Astrocyte (in vitro differentiated cells and primary cell): ENCODE measurements around the gene TEAD4. TPM values are rescaled to one million over a fixed set of nuclear protein-coding genes. Genes with fewer than 3 reads are reported as not detected.
A peak's percentile ranks its signal among the peaks of the same experiment; 100 is the strongest.
"Not testable (repeated sequence)": the region's sequence is repeated elsewhere in the genome, so short reads cannot be mapped to it uniquely, and the experiment has no call there.

Experiments
- DNase-seq: peaks from one replicate; pipeline ENCODE4 v3.0.0-alpha.2; 2010; ENCODE audit warnings: low read depth
- FAIRE-seq: peaks from 2 replicates; lab custom pipeline; 2011; peaks lifted over from hg19 to GRCh38; lab: Jason Lieb, UNC
- H2AFZ ChIP-seq: 2 replicates; pipeline ENCODE4 v1.6.0; 2012; ENCODE audit warnings: low read depth, low read length, inconsistent platforms
- H3K27ac ChIP-seq: 2 replicates; pipeline ENCODE4 v1.5.1; 2011; ENCODE audit warnings: low read depth, low read length, inconsistent platforms
- H3K27me3 ChIP-seq: 2 replicates; pipeline ENCODE4 v1.6.0; 2011; ENCODE audit warnings: low read length, inconsistent platforms; ENCODE audit not compliant: insufficient read depth
- H3K36me3 ChIP-seq: 2 replicates; pipeline ENCODE4 v1.5.1; 2011; ENCODE audit warnings: low read length, inconsistent platforms; ENCODE audit not compliant: insufficient read depth
- H3K4me1 ChIP-seq: 2 replicates; pipeline ENCODE4 v1.5.1; 2011; ENCODE audit warnings: low read length, inconsistent platforms; ENCODE audit not compliant: insufficient read depth
- H3K4me2 ChIP-seq: 2 replicates; pipeline ENCODE4 v1.6.0; 2012; ENCODE audit warnings: low read length, inconsistent platforms
- H3K4me3 ChIP-seq: 2 replicates; pipeline ENCODE4 v1.5.1; 2011; ENCODE audit warnings: low read depth, mild to moderate bottlenecking, low read length, inconsistent platforms; ENCODE audit not compliant: insufficient read depth
- H3K79me2 ChIP-seq: 2 replicates; pipeline ENCODE4 v1.6.0; 2012; ENCODE audit warnings: mild to moderate bottlenecking, low read length, inconsistent platforms; ENCODE audit not compliant: insufficient read depth
- H3K9ac ChIP-seq: 2 replicates; pipeline ENCODE4 v1.6.0; 2012; ENCODE audit warnings: mild to moderate bottlenecking, low read length, inconsistent platforms
- H3K9me3 ChIP-seq: 2 replicates; pipeline ENCODE4 v1.5.1; 2012; ENCODE audit warnings: low read depth, mild to moderate bottlenecking, low read length, inconsistent platforms; ENCODE audit not compliant: insufficient read depth
- H4K20me1 ChIP-seq: 2 replicates; pipeline ENCODE4 v1.6.0; 2012; ENCODE audit warnings: low read length, inconsistent platforms; ENCODE audit not compliant: insufficient read depth
- H3K27ac Mint-ChIP-seq: one replicate; pipeline ENCODE4 v1.8.0; 2021; ENCODE audit warnings: mild to moderate bottlenecking, mixed read lengths; ENCODE audit not compliant: unreplicated experiment
- H3K27me3 Mint-ChIP-seq: one replicate; pipeline ENCODE4 v1.8.0; 2021; ENCODE audit warnings: low read depth, mixed read lengths; ENCODE audit not compliant: unreplicated experiment
- H3K36me3 Mint-ChIP-seq: one replicate; pipeline ENCODE4 v1.8.0; 2021; ENCODE audit warnings: low read depth, mixed read lengths; ENCODE audit not compliant: unreplicated experiment
- H3K4me1 Mint-ChIP-seq: one replicate; pipeline ENCODE4 v1.8.0; 2021; ENCODE audit warnings: low read depth, mixed read lengths; ENCODE audit not compliant: unreplicated experiment
- H3K4me3 Mint-ChIP-seq: one replicate; pipeline ENCODE4 v1.8.0; 2021; ENCODE audit warnings: mild to moderate bottlenecking, moderate library complexity, mixed read lengths; ENCODE audit not compliant: unreplicated experiment
- H3K9me3 Mint-ChIP-seq: one replicate; pipeline ENCODE4 v1.8.0; 2021; ENCODE audit warnings: mild to moderate bottlenecking, mixed read lengths; ENCODE audit not compliant: unreplicated experiment
- CTCF ChIP-seq: IDR thresholded peaks from 2 replicates; pipeline ENCODE4 v1.5.1; 2011; ENCODE audit warnings: low read depth, mild to moderate bottlenecking, inconsistent platforms, low read length, moderate library complexity; ENCODE audit not compliant: insufficient read depth
- EZH2 ChIP-seq: IDR thresholded peaks from 2 replicates; pipeline ENCODE4 v1.6.1; 2012; ENCODE audit warnings: mild to moderate bottlenecking, low read length, inconsistent platforms; ENCODE audit not compliant: insufficient read depth
- total RNA-seq: library from RNA; stranded (reverse); gene quantifications from 2 replicates; pipeline ENCODE4 v1.2.1, GENCODE V29; 2021

Gene TEAD4
- total RNA-seq, 1 donor from 2014 or later, result 19.1 TPM

- H2AFZ ChIP-seq, result peak overlapping the region; percentile 4
- H3K36me3 Mint-ChIP-seq, result peaks cover 2% of the 10 kb centered on the region
- DNase-seq (no peak), FAIRE-seq (no peak)
- H3K4me3 Mint-ChIP-seq, result no peak overlapping the region
- peaks cover 7% of the 10 kb centered on the region for H3K4me1 Mint-ChIP-seq
- no peak overlapping the region for H3K9ac ChIP-seq
- H3K27me3 ChIP-seq, result peaks cover 9% of the 10 kb centered on the region
- no peaks in the 10 kb centered on the region for H4K20me1 ChIP-seq
- no peaks in the 10 kb centered on the region for H3K9me3 ChIP-seq
- H3K9me3 Mint-ChIP-seq, result peaks cover 8% of the 10 kb centered on the region
- peaks cover 7% of the 10 kb centered on the region for H3K27me3 Mint-ChIP-seq
- no peak overlapping the region for H3K27ac Mint-ChIP-seq
- no peak overlapping the region for H3K27ac ChIP-seq
- H3K4me2 ChIP-seq, result peak overlapping the region; percentile 58
- no peak for TF ChIP-seq CTCF
- H3K4me3 ChIP-seq, result no peak overlapping the region
- peaks cover 10% of the 10 kb centered on the region for H3K4me1 ChIP-seq
- H3K36me3 ChIP-seq, result no peaks in the 10 kb centered on the region
- H3K79me2 ChIP-seq, result no peaks in the 10 kb centered on the region
Observed at GRCh38 chr12:3061501-3062215, 102.5 kb downstream of the TEAD4 start.

DNA sequence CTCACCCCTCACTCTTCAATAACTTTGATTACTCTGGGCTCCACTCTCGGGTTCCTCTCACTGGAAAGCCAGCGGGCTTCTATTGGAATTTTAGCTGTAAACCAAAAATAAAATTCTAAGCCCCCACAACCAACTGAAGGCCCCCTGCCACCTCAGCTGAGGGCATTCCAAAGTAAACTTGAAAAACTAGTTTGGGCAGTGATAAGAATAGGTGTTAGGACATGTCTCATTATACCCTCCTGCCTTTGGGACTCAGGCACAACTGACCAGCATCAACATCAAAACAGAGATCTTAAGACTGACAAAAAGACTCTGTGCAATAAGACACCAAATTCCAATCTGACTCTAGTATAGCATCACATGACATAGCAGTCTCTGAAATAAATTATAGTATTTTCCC lies 106.1 kb downstream of the TEAD4 start:
- peaks cover 10% of the 10 kb centered on the region for H3K4me1 ChIP-seq
- H3K4me3 ChIP-seq, result no peak overlapping the region
- Mint-ChIP-seq H3K4me1 (peaks cover 7% of the 10 kb centered on the region), H3K27ac (no peak overlapping the region), H3K9me3 (peaks cover 8% of the 10 kb centered on the region), H3K27me3 (peaks cover 20% of the 10 kb centered on the region), H3K36me3 (peaks cover 2% of the 10 kb centered on the region), H3K4me3 (no peak overlapping the region)
- H3K4me2 ChIP-seq, result no peak overlapping the region
- H3K79me2 ChIP-seq, result no peaks in the 10 kb centered on the region
- H3K27me3 ChIP-seq, result peaks cover 6% of the 10 kb centered on the region
- FAIRE-seq (no peak), DNase-seq (no peak)
- H3K27ac ChIP-seq, result no peak overlapping the region
- no peak overlapping the region for H2AFZ ChIP-seq
- TF ChIP-seq EZH2, result no peak
- TF ChIP-seq CTCF, result no peak
- no peaks in the 10 kb centered on the region for H3K36me3 ChIP-seq
- no peaks in the 10 kb centered on the region for H3K9me3 ChIP-seq
- H3K9ac ChIP-seq, result no peak overlapping the region
- no peaks in the 10 kb centered on the region for H4K20me1 ChIP-seq

- not testable (repeated sequence) for H3K36me3 Mint-ChIP-seq, H3K27ac ChIP-seq, H3K4me2 ChIP-seq, DNase-seq, H3K4me1 Mint-ChIP-seq, H3K4me1 ChIP-seq, FAIRE-seq, H3K9me3 ChIP-seq, H3K4me3 Mint-ChIP-seq, H3K79me2 ChIP-seq, H3K27me3 ChIP-seq, H3K27ac Mint-ChIP-seq, H3K36me3 ChIP-seq, H4K20me1 ChIP-seq, H3K9me3 Mint-ChIP-seq, H3K4me3 ChIP-seq, H2AFZ ChIP-seq, H3K9ac ChIP-seq
- peaks cover 16% of the 10 kb centered on the region for H3K27me3 Mint-ChIP-seq
Observed at GRCh38 chr12:3065846-3066245, 106.6 kb downstream of the TEAD4 start.
